ENCODE data around the gene ASPM. TPM values are rescaled to one million over a fixed set of nuclear protein-coding genes. Genes with fewer than 3 reads are reported as not detected.
A peak's percentile ranks its signal among the peaks of the same experiment; 100 is the strongest.

Gene ASPM
- 40.1 TPM for polyA plus RNA-seq (2013, experiment 1 of 2; ENCODE audit: insufficient read length)
- 6.3 TPM for polyA plus RNA-seq (2013, experiment 2 of 2; ENCODE audit: insufficient read length)

- DNase-seq: peak; percentile 95
These were observed at the start of gene ASPM for GRCh38 chr1:197146101-197147095. TSS of gene ASPM (minus strand) at chr1:197146669. CDS start at chr1:197146437, 232 bp downstream.

- DNase-seq: peak; percentile 58
These were observed 48.6 kb upstream of the ASPM start for GRCh38 chr1:197195100-197195499.

- DNase-seq: no peak
These were observed 37.7 kb upstream of the ASPM start for GRCh38 chr1:197184190-197184589.

GRCh38 chr1:197183195-197183748, 36.8 kb upstream of the ASPM start:
- no peak for DNase-seq

GRCh38 chr1:197182716-197183115, 36.2 kb upstream of the ASPM start:
- DNase-seq: no peak

GRCh38 chr1:197181982-197182381, 35.5 kb upstream of the ASPM start:
- DNase-seq: no peak

GRCh38 chr1:197180252-197180878, 33.9 kb upstream of the ASPM start:
- peak; percentile 75 for DNase-seq

GRCh38 chr1:197178998-197179397, 32.5 kb upstream of the ASPM start:
- peak; percentile 81 for DNase-seq

- DNase-seq: no peak
These were observed 28.3 kb upstream of the ASPM start for GRCh38 chr1:197174818-197175217.

- no peak for DNase-seq
These were observed 27.4 kb upstream of the ASPM start for GRCh38 chr1:197173571-197174507.

- DNase-seq: no peak
These were observed 25.1 kb upstream of the ASPM start for GRCh38 chr1:197171531-197171930.

GRCh38 chr1:197170538-197170937, 24.1 kb upstream of the ASPM start:
- DNase-seq: no peak

- DNase-seq: no peak
These were observed 13.0 kb upstream of the ASPM start for GRCh38 chr1:197159461-197159860.

- no peak for DNase-seq
These were observed 10.2 kb upstream of the ASPM start for GRCh38 chr1:197156692-197157091.

GRCh38 chr1:197152662-197153061, 6.2 kb upstream of the ASPM start:
- DNase-seq: no peak

GRCh38 chr1:197151185-197151584, 4.7 kb upstream of the ASPM start:
- no peak for DNase-seq

GRCh38 chr1:197150336-197151005, 4.0 kb upstream of the ASPM start:
- DNase-seq: no peak

GRCh38 chr1:197149340-197149739, 2.9 kb upstream of the ASPM start:
- no peak for DNase-seq

GRCh38 chr1:197145446-197146024, 934 bp downstream of the ASPM start:
- no peak for DNase-seq

- peak; percentile 49 for DNase-seq
These were observed 1.7 kb downstream of the ASPM start for GRCh38 chr1:197144570-197145325.
